Left lung (tissue), 10 donors: ENCODE results near the gene DNAAF8. TPM values are rescaled to one million over a fixed set of nuclear protein-coding genes. Genes with fewer than 3 reads are reported as not detected.

Experiments used
- ATAC-seq: fragments of 200-7000 bp; cut with Tn5 transposase; one replicate; pipeline ENCODE4 v1.9.1; 2020; ENCODE audit warnings: moderate library complexity
- DNase-seq, 4 donors: peaks; one replicate each; pipeline ENCODE4 v3.0.0-alpha.2; 2013 to 2020
- H3K27ac ChIP-seq, 2 donors: fragments of 200-600 bp; sonication (generic) in 1 of 2; one replicate each; pipeline versions ENCODE4 v1.5.0 to v1.8.0; 2020 to 2021
- H3K27me3 ChIP-seq, 2 donors: fragments of 200-600 bp; sonication (generic) in 1 of 2; one replicate each; pipeline versions ENCODE4 v1.5.0 to v1.8.0; 2020 to 2021
- H3K36me3 ChIP-seq, 2 donors: fragments of 200-600 bp; sonication (generic) in 1 of 2; one replicate each; pipeline versions ENCODE4 v1.5.0 to v1.8.0; 2020 to 2021
- H3K4me1 ChIP-seq, 2 donors: fragments of 200-600 bp; one replicate each; pipeline ENCODE4 v1.8.0; 2021
- H3K4me3 ChIP-seq, 2 donors: fragments of 200-600 bp; sonication (generic) in 1 of 2; one replicate each; pipeline versions ENCODE4 v1.5.0 to v1.8.0; 2020 to 2021; ENCODE audit warnings: mild to moderate bottlenecking in 1 of 2
- H3K9me3 ChIP-seq, 2 donors: fragments of 200-600 bp; sonication (generic) in 1 of 2; one replicate each; pipeline versions ENCODE4 v1.5.0 to v1.8.0; 2020 to 2021
- intact Hi-C, 2 donors: fragments of 100-400 bp; cut with DNase I; formaldehyde crosslinking; loops; one replicate each; pipeline versions ENCODE4 v1.11.2 to v1.14.2; 2022
- polyA plus RNA-seq, 6 donors: library from polyadenylated mRNA; unstranded; fragments of 120-200 nt; gene quantifications; one replicate each; pipeline ENCODE4 v1.2.1, GENCODE V29; 2013; ENCODE audit not compliant: insufficient read length in 6 of 6
- total RNA-seq, 2 donors: library from RNA; stranded (reverse); fragmentation: NEBNext Ultra II Directional; extraction: Animal tissue kit (Norgen Biotek cat#: 25700); gene quantifications; one replicate each; pipeline ENCODE4 v1.2.1, GENCODE V29; 2021
- TF ChIP-seq, protein P1 (sequence below), 2 donors: fragments of 200-600 bp; sonication (generic) in 1 of 2; IDR thresholded peaks; one replicate each; pipeline versions ENCODE4 v1.5.0 to v1.8.0; 2021; ENCODE audit warnings: antibody characterized with exemption in 2 of 2
- donor health status: DM: no; HTN: yes; CAD: no.
- donor health status: DM: no; HTN: no; CAD: no.

Gene DNAAF8
- total and polyA plus RNA-seq, 8 donors, result 1.2 to 4.2 (median 2.9) TPM

DNA sequence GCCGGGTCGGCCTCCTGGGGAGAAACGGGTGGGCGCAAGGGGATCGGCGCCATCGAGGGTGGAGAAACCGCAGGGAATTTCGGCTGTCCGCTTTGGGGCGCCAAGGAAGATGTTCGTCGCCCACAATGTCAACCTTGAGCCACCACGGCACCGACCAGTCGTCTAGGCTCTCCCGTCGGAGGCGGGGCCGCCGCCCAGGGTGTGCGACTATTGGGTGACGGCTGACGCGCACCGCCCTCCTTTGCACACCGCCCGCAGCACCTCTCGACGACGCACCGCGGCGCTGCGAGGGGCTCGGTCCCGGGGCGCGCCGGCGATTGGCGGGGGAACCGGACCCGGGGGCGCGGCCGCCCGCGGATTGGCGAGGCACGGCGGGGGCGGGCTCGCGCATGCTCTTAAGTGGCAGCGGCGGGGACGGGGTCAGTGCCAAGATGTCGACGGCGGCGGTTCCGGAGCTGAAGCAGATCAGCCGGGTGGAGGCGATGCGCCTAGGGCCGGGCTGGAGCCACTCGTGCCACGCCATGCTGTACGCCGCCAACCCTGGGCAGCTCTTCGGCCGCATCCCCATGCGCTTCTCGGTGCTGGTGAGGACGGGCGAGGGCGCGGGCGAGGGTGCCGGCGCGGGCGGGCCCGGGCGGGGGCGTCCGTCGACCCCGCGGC is 40.9 kb upstream of the DNAAF8 start, which contains the start of gene NUDT16L1:
NUDT16L1 (plus strand) TSS at position 267 of the 660 bp plus-strand sequence; CDS start at position 432, 165 bp downstream.
- Histone ChIP-seq H3K27ac (peak within 1 kb of the TSS; percentile 65 to 86), H3K4me3 (peak within 1 kb of the TSS; percentile 89 to 99), H3K27me3 (no peaks in the 10 kb centered on the region), H3K9me3 (no peaks in the 10 kb centered on the region), H3K36me3 (peaks cover 0 to 58% of the 10 kb centered on the region in 2 donors), H3K4me1 (peaks cover 12 to 39% of the 10 kb centered on the region in 2 donors)
- intact Hi-C loops, result no loop called here
- peak; percentile 93 for ATAC-seq
- TF ChIP-seq, protein P1, sequence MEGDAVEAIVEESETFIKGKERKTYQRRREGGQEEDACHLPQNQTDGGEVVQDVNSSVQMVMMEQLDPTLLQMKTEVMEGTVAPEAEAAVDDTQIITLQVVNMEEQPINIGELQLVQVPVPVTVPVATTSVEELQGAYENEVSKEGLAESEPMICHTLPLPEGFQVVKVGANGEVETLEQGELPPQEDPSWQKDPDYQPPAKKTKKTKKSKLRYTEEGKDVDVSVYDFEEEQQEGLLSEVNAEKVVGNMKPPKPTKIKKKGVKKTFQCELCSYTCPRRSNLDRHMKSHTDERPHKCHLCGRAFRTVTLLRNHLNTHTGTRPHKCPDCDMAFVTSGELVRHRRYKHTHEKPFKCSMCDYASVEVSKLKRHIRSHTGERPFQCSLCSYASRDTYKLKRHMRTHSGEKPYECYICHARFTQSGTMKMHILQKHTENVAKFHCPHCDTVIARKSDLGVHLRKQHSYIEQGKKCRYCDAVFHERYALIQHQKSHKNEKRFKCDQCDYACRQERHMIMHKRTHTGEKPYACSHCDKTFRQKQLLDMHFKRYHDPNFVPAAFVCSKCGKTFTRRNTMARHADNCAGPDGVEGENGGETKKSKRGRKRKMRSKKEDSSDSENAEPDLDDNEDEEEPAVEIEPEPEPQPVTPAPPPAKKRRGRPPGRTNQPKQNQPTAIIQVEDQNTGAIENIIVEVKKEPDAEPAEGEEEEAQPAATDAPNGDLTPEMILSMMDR (IDR thresholded peaks at IDR 0.05), result peak in 1 of 2 donors; percentile 47
- peak; percentile 92 to 99 (median 96) for DNase-seq

DNA sequence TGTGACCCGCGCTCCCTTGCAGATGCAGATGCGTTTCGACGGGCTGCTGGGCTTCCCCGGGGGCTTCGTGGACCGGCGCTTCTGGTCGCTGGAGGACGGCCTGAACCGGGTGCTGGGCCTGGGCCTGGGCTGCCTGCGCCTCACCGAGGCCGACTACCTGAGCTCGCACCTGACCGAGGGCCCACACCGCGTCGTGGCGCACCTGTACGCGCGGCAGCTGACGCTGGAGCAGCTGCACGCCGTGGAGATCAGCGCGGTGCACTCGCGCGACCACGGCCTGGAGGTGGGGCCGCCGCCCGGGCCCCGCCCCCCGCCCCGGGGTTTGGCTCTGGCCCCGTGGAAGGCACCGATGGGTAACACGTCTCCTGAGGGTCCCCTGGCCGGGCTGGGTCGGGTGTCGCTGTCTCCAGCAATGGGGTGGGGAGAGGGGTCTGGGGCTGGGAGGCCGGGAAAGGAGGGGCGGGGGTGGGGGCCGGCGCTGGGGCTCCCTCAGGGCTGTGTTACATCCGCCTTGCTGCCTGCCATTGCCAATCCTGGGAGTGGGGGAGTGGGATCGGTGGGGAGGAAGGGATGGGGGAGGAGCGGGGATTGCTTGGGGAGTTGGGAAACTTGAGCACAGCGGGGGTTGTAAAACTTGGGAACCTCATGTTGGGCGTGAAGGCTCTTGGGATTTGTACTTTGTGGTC is 40.2 kb upstream of the DNAAF8 start:
- intact Hi-C loops, result no loop called here

DNA sequence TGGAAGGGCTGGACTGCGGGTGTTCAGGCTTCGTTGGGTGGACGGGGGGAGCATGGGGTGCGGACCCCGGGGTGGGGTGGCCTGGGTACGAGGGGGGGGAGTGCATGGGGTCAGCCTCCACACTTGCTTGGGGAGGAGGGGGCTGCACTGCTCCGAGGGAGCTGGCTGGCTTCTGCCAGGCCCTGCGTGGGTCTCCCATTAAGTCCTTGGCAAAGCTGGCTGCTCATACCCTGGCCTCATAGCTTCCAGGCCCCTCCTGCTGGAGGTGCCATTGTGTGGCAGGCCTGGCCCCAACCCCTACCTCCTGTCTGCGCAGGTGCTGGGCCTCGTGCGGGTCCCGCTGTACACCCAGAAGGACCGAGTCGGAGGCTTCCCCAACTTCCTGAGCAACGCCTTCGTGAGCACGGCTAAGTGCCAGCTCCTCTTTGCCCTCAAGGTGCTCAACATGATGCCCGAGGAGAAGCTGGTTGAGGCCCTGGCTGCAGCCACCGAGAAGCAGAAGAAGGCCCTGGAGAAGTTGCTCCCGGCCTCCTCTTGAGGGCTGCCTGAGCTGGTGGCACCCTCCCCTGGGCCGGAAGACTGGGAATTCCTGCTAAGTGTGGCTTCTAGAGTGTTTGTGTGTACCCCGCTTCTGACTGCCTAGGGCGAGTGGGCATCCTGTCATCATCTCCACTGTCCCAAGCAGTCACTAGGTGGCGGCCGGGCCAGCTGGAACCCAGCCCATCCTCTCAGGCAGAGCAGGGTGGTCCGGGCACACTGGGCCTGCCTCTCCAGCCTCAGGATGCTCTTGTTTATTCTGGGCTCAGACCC is 39.5 kb upstream of the DNAAF8 start:
- intact Hi-C loops, result no loop called here

More for the DNA sequence above, 40.2 kb upstream of the DNAAF8 start:
- Histone ChIP-seq H3K9me3 (no peaks in the 10 kb centered on the region), H3K27me3 (no peaks in the 10 kb centered on the region), H3K4me3 (peak overlapping the region; percentile 89 to 99), H3K27ac (peak overlapping the region; percentile 65 to 86), H3K4me1 (peaks cover 12 to 39% of the 10 kb centered on the region in 2 donors), H3K36me3 (peaks cover 0 to 58% of the 10 kb centered on the region in 2 donors)
- TF ChIP-seq, protein P1 (IDR thresholded peaks at IDR 0.05), result no peak
- DNase-seq, result peak in 3 of 4 donors; percentile 10 to 85 (median 63)
- ATAC-seq, result peak; percentile 36

DNA sequence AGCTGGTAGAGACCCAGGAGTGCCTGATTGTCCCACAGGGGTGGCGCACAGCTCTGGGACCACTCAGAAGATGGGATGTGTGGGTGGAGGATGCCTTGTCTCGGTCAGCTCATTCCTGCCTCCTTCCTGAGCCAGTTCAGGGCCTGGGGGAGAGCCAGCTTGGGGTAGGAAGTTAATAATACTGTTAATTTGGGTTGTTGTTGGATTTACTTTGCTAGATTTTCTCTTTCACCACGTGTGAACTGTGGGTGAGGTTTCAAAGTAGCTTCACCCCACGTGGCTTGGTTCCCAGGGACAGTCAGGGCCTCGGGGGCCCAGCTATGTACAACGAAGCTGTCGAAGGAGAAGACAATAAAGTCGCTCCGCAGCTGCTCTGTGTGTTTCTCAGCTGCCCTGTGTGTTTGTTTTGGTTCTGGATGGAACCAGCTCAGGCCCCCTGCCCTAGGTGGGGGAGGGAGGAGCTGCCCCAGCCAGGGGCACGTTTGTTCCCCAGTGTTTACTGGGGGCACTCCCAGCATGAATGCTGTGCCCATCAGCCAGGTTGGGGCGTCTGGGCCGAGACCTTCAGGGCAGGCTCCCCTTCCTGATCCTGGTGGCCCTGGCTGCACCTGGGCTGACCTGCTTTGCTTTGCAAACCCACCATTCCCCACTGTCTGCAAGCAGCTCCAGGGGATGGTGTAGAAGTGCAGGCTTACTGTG is 38.7 kb upstream of the DNAAF8 start:
- intact Hi-C loops, result no loop called here
- H3K4me1 ChIP-seq, result peaks cover 12 to 30% of the 10 kb centered on the region in 2 donors
- no peaks in the 10 kb centered on the region for H3K9me3 ChIP-seq
- TF ChIP-seq, protein P1 (IDR thresholded peaks at IDR 0.05), result no peak
- H3K4me3 ChIP-seq, result peak overlapping the region in 1 of 2 donors; percentile 99
- ATAC-seq, result no peak
- no peak for DNase-seq
- no peaks in the 10 kb centered on the region for H3K27me3 ChIP-seq
- H3K36me3 ChIP-seq, result peaks cover 0 to 60% of the 10 kb centered on the region in 2 donors
- H3K27ac ChIP-seq, result no peak overlapping the region

More for the DNA sequence above, 39.5 kb upstream of the DNAAF8 start:
- peaks cover 0 to 58% of the 10 kb centered on the region in 2 donors for H3K36me3 ChIP-seq
- H3K4me1 ChIP-seq, result peaks cover 12 to 37% of the 10 kb centered on the region in 2 donors
- H3K27me3 ChIP-seq, result no peaks in the 10 kb centered on the region
- TF ChIP-seq, protein P1 (IDR thresholded peaks at IDR 0.05), result no peak
- no peak for ATAC-seq
- H3K4me3 ChIP-seq, result peak overlapping the region; percentile 89 to 99
- H3K9me3 ChIP-seq, result no peaks in the 10 kb centered on the region
- no peak for DNase-seq
- peak overlapping the region in 1 of 2 donors; percentile 8 for H3K27ac ChIP-seq
